SIG-M5 (cell line): ENCODE data around the gene SNTA1.
"Not testable (repeated sequence)": the region's sequence is repeated elsewhere in the genome, so short reads cannot be mapped to it uniquely, and the experiment has no call there.

Experiments
- DNase-seq: peaks from one replicate; lab custom pipeline; 2025; lab: John Stamatoyannopoulos, UW

Gene SNTA1

DNA sequence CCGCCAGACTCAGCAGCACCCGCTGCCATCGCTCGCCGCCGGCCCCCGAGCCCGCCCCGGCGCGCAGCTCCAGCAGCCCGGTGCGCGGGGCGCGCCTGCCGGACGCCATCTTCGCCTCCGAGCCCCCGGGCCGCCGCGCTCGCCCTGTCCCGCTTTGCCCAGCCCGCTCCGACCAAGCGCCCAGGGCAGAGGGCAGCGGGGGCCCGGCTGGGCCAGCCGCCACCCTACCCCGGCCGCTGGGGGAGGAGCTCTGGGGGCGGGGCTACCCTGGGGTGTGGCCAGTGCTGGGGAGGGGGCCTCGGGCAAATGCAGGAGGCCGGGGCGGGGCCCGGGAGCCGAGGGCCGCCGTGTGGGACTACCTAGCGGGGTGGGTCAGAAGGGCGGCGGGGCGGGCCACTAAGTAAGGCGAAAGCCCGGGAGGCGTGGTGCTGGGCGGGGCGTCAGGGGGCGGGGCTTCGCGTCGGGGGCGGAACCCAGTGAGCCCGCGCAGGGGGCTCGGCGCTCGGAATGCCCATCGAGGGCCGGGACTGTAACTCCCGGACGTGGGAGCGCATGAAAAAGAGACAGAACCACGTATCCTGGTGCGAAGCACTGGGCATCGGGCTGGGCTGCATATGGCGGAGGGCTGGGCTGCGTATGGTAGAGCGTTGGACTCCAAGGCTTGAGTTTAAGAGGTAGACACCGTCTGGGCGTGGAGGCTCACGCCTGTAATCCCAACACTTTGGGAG, at the start of gene SNTA1:
SNTA1 (minus strand) TSS at position 252 of the 728 bp plus-strand sequence; CDS start at position 109, 143 bp downstream.
- DNase-seq = no peak

DNA sequence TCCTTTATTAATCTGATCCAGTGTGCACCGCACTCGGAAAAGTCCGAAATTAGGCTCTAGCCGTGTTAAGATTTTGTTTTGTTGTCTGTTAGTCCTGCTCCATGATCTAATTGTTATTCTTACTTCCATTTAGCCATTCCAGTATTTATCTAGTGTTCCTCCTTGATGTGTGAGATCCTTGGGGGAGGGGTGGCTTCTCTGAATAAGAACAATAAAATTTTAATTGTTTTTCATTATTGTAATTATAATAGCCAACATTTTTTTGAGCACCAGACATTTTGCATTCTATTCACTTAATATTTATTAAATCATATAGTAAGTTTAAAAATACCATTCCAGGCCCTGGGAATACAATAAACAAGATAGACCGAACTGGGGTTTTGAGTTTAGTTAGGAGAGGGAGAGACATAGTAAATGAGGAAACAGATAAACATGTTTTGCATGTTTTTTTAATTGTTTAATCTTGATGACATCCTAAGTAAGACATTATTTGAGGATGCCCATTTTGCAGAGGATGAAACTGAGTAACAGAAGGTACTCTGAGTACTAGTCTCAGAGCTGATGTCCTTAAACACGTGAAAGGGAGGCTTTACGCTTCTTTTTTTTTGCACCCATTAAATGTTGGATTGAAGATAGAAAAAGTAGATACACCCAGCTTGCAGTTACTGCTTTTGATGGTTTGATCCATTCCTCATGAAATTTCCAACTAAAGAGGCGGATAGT, 47.5 kb upstream of the SNTA1 start:
- no peak for DNase-seq

DNA sequence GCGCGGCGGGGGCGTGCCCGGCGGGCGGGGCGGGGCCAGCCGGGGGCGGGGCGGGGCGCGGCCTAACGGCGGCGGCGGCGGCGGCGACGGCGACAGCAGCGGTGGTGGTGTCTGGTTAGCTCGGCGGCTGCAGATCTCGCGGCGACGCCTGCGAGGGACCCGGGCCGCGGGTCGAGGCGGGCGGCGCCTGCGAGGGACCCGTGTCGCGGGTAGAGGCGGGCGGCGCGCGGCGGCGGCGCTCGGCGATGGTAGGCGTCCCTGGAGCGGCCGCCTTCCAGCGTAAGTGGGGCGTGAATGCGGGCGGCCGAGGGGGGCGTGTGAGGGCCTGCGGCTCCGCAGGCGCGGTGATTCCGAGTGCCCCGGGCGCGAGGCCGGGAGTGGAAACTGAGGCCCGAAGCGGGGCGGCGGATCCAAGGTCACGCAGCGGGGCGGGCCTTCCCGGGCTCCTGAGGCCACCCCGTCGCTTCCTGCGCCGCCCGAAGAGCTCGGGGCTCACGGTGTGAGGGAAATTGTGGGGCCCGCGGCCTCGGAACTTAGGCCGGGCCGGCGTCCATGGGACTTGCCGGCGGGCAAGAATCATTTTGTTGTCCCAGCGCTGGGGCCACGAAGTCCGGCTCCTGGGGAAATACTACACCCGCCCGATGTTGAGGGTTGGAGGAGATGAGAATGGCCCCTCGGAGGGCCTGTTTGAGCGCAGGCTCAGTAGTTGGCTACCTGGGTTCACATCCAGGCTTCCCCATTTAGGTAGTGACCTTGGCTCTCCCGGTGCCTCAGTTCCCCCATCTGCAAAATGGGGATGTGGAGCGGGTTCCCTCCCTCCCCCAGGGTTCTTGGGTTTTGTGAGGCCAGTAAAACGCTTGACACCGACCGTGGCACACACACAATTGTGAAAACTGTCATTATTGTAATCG, 46.7 kb upstream of the SNTA1 start, which contains the start of gene CBFA2T2:
CBFA2T2 (plus strand) TSS at position 74 of the 911 bp plus-strand sequence; CDS start at position 246, 172 bp downstream.
- no peak for DNase-seq

DNA sequence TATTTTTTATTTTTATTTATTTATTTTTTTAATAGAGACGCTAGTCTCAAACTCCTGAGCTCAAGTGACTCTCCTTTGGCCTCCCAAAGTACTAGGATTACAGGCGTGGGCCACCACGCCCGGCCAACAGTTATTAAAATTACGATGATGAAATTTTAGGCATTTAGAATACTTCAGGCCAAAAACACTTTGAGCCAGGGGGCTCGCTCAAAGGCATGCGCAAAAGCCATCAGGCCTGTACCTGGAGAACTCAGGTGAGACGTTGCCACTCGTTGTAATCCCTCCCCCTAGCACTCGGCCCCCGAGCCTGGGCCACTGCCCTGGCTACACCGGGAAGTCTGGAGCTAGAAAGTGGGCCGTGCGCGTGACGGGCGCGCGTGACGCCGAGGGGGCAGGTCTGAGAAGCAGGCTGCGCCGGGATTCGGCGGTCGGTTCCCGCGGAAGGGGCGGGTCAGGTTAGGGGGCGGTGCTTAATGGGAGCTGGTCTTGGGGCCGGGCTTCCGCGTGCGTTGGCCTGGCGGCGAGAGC, 46.0 kb upstream of the SNTA1 start:
- DNase-seq = peak; percentile 62

DNA sequence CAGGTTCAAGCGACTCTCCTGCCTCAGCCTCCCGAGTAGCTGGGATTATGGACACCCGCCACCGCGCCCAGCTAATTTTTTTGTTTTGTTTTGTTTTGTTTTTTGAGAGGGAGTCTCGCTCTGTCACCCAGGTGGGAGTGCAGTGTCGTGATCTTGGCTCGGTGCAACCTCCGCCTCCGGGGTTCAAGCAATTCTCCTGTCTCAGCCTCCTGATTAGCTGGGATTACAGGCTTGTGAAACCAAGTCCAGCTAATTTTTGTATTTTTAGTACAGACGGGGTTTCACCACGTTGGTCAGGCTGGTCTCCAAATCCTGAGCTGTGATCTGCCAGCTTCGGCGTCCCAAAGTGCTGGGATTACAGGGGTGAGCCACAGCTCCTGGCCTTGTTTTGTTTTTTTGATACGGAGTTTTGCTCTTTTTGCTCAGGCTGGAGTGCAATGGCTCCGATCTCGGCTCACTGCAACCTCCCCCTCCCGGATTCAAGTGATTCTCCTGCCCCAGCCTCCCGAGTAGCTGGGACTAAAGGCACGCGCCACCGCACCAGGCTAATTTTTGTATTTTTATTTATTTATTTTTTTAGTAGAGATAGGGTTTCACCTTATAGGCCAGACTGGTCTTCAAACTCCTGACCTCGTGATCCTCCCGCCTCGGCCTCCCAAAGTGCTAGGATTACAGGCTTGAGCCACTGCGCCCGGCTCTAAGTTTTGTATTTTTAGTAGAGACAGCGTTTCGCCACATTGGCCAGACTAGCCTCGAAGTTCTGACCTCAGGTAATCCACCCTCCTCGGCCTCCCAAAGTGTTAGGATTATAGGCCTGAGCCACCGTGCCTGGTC, 45.3 kb upstream of the SNTA1 start:
- DNase-seq = not testable (repeated sequence)

DNA sequence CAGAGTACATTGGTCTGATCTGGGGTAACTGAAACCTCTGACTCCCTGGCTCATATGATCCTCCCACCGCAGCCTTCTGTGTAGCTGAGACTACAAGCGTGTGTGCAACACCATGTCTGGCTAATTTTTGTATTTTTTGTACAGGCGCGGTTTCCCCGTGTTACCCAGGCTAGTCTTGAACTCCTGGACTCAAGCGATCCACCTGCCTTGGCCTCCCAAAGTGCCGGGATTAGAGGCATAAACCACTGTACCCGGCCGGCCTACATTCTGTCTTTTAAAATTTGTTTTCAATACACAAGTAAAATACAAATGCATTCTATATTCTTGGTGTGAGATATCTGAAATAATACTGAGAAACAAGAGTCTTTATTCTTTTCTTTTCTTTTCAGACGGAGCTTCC, 44.6 kb upstream of the SNTA1 start:
- DNase-seq = no peak

DNA sequence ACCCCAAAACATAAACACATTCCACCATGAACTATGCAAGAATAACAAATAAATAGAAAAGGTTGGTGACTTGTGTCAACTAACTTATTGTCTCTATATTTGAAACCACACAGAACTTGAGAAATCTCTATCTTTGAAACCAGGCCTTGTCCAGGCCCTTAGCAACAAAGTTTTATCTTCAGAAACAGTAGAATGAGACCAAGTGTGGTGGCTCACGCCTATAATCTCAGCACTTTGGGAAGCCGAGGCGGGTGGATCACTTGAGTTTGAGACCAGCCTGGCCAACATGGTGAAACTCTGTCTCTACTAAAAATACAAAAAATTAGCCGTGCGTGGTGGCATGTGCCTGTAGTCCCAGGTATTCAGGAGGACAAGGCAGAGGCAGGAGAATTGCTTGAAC, 39.6 kb upstream of the SNTA1 start:
- DNase-seq = not testable (repeated sequence)

DNA sequence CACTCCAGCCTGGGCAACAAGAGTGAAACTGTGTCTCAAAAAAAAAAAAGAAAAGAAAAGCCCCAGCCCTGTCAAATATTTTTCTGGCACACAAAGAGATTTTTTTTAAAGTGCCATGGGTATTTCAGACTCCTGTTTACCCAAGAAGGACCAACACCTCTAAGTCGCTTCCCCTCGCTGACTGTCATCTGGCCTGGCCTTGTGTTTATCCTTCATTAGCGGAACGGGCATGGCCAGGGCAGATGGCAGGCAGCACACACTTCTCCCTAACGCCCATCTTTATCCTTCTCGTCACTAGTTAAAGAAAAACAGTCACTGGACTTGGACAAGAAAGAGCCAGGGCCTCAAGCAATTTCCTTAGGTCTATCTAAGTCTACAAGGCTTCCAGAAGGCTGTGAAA, 39.0 kb upstream of the SNTA1 start:
- no peak for DNase-seq

DNA sequence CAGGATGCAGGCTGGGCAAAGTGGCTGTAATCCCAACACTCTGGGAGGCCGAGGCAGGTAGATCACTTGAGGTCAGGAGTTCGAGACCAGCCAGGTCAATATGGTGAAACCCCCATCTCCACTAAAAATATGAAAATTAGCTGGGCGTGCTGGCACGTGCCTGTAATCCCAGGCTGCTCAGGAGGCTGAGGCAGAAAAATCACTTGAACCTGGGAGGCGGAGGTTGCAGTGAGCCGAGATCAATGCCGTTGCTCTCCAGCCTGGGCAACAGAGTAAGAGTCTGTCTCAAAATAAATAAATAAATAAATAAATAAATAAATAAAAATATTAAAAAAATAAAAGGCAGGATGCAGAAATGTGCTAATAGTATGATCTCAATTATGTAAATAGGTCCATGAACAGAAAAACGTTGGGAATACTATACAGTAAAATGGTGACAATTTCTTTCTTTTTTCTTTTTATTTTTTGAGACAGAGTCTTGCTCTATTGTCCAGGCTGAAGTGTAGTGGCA, 37.9 kb upstream of the SNTA1 start:
- DNase-seq = no peak

DNA sequence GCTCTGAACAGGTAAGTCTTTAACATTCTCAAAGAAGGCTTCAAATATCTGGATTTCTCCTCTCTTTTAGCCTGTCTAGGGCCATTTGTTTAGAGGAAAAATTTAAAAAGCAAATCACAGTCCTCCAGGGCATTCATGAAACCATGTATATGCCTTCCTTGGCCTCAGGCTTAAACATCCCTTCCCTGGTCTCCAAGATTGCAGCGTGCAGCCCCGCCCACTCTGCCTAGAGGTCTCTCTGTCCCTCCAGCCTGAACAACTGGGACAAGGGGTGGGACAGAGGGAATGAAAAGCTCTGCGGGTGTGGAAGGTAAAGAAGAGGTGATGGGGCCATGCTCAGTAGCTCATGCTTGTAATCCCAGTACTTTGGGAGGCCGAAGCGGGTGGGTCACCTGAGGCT, 36.5 kb upstream of the SNTA1 start:
- DNase-seq = no peak

DNA sequence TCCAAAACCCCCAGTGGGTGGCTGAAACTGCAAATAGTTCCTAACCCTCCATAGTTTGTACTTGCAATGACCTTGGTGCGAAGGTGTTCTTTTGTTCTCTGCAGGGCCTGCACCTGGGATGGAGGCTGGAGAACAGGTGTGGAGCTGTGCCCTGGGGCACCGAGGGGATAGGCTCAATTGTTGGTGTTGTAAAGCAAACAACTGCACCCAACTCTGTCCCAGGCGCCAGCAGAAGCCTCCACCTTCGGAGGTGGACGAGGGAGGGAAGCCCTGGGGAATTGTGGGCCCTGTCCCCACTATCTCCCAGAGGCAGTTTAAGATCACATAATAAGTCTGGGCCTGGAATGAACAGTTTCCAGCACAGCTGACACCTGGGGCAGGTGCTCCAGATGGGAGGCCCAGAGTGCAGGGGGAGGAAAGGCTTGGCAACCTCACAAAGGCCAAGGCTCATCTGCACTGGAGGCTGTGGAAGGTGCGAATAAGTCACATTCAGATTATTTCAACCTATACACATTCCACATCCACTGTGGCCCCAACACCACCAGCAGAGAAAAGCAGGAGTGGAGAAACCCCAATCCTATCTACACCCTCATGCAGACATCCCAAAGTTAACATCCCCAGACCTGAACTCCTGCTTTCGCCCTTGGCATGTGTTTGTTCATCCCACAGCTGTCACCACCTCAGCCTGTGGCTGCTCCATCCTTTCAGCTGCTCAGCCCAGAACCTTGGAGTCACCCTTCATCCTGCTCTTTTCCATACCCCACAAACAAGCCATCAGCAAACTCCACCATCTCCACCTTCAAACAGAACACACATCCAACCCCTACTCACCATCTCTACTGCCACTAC, 34.0 kb upstream of the SNTA1 start:
- no peak for DNase-seq

DNA sequence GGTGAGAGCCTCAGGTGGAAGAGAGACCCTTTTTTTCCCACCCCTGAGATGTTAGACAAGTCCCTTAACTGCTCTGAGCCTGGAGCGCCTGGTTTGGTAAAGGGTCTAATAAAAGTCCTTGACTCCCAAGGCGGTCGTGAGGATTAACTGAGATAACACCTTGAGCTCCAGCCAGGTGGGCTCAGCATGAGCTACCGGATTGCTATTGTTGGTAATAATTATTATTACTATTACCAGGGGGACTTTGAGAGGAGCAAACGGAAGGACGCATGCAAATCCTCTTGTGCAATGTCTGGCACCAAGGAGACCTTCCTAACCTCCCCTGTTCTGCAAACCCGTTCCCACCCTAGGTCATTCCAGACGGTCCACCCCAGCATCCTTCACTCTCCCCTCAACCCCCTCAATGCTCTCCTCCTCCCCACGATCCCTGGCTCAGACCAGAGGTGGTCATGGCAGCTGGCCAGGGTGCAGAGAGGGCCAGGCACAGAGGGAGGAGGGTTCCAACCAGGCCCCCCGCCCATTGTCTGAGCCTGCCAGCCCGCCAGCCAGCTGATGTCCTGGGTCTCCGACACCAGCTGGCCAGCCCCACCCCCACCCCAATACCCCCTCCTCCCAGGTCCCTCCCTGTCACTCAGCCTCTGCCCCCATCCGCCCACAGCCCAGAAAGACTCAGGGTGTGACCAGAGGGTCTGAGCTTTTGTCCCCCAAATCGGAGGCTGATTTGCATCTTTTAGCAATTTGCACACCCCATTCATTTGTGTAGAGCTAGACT, 32.0 kb upstream of the SNTA1 start:
- DNase-seq = no peak

DNA sequence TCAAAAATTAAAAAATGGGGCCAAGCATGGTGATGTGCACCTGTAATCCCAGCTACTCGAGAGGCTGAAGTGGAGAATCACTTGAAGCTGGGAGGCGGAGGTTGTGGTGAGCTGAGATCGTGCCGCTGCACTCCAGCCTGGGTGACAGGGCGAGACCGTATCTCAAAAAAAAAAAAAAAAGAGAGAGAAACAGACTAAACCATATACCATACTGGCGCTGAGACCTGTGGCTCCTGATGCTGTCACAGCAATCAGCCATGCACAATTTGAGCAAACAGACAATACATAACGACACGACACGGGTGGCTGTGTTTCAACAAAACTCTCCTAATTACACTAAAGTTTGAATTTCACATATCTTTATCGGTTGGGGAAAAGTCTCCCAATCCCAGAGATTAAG, 31.4 kb upstream of the SNTA1 start:
- no peak for DNase-seq

DNA sequence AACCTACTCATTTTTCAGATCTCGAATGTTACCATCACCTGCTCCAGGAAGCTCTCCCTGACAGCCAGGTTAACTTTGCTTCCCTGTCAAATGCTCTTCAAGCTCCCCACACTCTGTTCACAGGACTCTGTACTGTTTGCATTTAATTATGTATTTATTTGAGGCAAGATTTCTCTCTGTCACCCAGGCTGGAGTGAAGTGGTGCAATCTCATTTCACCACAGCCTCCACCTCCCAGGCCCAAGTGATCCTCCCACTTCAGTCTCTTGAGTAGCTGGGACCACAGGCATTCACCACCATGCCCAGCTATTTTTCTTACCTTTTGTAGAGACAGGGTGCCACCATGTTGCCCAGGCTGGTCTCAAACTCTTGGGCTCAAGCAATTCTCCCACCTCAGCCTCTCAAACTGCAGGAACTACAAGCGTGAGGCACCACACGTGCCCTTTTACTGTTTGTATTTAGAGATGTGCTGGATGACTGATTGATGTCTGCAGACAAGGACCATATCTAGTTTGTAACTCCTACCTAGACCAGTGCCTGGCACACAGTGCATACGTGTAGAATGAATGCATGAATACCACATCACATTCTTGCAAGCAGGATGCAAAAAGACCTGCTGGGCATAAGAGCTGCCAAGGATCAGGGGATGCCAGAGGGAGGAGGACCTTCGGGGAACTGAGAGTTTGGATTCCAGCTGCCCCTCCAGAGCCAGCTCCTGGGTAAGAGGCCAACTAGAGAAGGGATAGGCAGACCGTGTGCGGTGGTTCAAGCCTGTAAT, 30.7 kb upstream of the SNTA1 start:
- no peak for DNase-seq

DNA sequence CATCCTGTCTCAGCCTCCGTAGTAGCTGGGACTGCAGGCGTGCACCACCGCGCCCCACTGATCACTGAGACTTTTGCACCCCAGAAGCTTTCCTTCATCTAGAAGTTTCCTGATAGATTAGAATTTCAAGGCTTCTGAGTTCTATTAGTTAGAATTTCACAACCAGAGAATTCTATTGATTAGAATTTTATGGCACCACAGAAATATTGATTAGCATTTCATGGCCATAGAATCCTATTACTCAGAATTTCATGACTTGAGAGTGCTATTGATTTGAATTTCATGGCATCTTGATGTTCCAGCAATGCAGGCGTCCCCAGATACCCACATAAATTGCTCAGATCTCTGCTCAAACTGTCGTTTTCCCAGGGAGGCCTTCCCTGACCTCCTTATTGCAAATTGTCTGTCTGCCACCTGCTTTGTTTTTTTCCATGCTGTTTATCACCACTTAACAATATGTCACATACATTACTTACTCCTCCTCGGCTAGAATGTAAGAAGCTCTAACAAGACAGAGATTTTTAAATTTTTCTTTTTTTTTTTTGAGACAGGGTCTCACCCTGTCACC, 29.4 kb upstream of the SNTA1 start:
- DNase-seq = no peak

DNA sequence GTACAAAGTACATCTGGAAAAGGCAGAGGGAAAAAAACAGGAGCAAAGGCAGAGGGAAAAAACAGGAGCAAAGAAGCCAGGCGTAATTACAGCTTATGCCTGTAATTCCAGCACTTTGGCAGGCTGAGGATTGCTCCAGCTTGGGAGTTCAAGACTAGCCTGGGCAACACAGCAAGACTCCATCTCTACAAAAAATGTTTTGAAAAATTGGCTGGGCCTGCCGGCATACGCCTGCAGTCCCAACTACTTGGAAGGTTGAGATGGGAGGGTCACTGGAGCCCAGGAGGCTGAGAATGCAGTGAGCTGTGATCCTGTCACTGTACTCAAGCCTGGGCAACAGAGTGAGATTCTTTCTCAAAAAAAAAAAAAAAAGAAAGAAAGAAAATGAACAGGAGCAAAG, 27.3 kb upstream of the SNTA1 start:
- no peak for DNase-seq

DNA sequence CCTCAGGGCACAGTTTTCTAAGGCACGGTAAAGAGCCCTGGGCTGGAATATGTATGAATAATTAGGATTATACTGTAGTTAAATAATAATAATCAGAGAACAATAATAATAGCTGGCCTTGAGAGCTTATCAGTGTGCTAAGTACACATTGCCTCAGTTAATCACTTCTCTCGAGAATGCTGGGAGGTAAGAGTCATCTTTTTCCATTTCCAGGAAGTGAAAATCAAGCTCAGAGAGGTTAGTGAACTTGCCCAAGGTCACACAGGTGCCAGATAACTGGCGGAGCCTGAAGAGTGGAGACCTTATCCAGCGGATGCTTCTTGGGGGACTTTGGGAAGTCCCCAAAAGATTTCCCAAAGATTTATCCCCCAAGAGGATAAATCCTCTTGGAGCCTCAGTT, 26.9 kb upstream of the SNTA1 start:
- DNase-seq = no peak

DNA sequence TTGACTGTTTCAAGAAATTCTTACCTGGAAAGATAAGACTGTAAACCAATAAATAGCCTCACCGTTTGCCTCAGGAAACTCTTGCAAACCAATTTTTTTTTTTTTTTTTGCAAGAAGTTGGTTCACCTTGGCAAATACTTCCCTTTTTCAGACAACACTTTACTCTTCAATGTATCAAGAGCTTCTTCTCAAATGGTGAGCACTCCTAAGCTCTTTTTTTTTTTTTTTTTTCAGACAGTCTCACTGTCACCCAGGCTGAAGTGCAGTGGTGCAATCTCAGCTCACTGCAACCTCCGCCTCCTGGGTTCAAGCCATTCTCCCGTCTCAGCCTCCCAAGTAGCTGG, 22.7 kb upstream of the SNTA1 start:
- DNase-seq = no peak
